HCT116 (cell line): ENCODE measurements around the gene ALK. TPM values are rescaled to one million over a fixed set of nuclear protein-coding genes. Genes with fewer than 3 reads are reported as not detected.

Source experiments
- ATAC-seq: fragments of 200-7000 bp; cut with Tn5 transposase; 2 replicates; pipeline ENCODE4 v1.9.1; 2020; ENCODE audit warnings: mild to moderate bottlenecking, moderate library complexity
- BruUV-seq: library from RNA; stranded (reverse); fragments of 400-500 nt; replicated peaks from 2 replicates; lab custom pipeline; 2021; lab: Mats Ljungman, UMichigan
- CTCF ChIA-PET: fragments of 300-600 bp; sonication (Branson Sonifier 250); formaldehyde crosslinking; loops from one replicate; lab custom pipeline; 2021; ENCODE audit warnings: antibody characterized with exemption; lab: Charles Lee
- POLR2A ChIA-PET: fragments of 300-600, 350-600 bp; sonication (Branson Sonifier 250); formaldehyde crosslinking; loops from one replicate; lab custom pipeline; 2021; ENCODE audit warnings: antibody characterized with exemption; lab: Charles Lee
- RAD21 ChIA-PET, 2 experiments: fragments of 300-600 bp; sonication (Branson Sonifier 250); formaldehyde crosslinking; loops; one replicate each; lab custom pipeline; 2023; ENCODE audit warnings: low total read pairs in 2 of 2; ENCODE audit not compliant: uncharacterized antibody in 2 of 2, unreplicated experiment in 2 of 2, low non-redundant PET in 1 of 2; lab: Charles Lee
- DNase-seq: peaks from one replicate; pipeline ENCODE4 v3.0.0-alpha.2; 2010; ENCODE audit warnings: low read depth, low spot score
- H2AFZ ChIP-seq: fragments of 200-600 bp; shearing (Covaris generic), sonication (generic); 2 replicates; pipeline ENCODE4 v1.6.1; 2017; ENCODE audit warnings: low read depth, mixed run types, mixed read lengths, antibody characterized with exemption, low read length; ENCODE audit not compliant: poor library complexity, severe bottlenecking
- H3K27ac ChIP-seq: 2 replicates; pipeline ENCODE4 v1.5.1; 2012; ENCODE audit warnings: low read depth, low read length
- H3K27me3 ChIP-seq: fragments of 200-600 bp; sonication (generic); 2 replicates; pipeline ENCODE4 v1.6.1; 2016; ENCODE audit warnings: mixed run types, low read length, mixed read lengths; ENCODE audit not compliant: insufficient read depth
- H3K36me3 ChIP-seq, 2 experiments: fragments of 200-500 bp in 1 of 2; fragments of 200-600 bp in 1 of 2; sonication (Bioruptor generic) in 1 of 2; sonication (generic) in 1 of 2; 2 replicates each; pipeline versions ENCODE4 v1.5.1 to v1.6.1; 2014 to 2016; ENCODE audit warnings: low read length in 2 of 2, inconsistent platforms in 1 of 2, mixed read lengths in 1 of 2, mixed run types in 1 of 2; ENCODE audit not compliant: insufficient read depth in 2 of 2, control insufficient read depth in 1 of 2
- H3K4me1 ChIP-seq, 2 experiments: fragments of 200-600 bp in 1 of 2; sonication (generic) in 1 of 2; 2 replicates each; pipeline versions ENCODE4 v1.5.1 to v1.6.1; 2012 to 2017; ENCODE audit warnings: low read length in 2 of 2, inconsistent platforms in 1 of 2, mild to moderate bottlenecking in 1 of 2, mixed read lengths in 1 of 2, mixed run types in 1 of 2, moderate library complexity in 1 of 2; ENCODE audit not compliant: insufficient read depth in 2 of 2, control insufficient read depth in 1 of 2
- H3K4me2 ChIP-seq: fragments of 200-600 bp; sonication (generic); 2 replicates; pipeline ENCODE4 v1.6.1; 2017; ENCODE audit warnings: mixed run types, low read length, mixed read lengths
- H3K4me3 ChIP-seq, 2 experiments: fragments of 200-600 bp in 1 of 2; sonication (generic) in 1 of 2; replicated peaks in 1 of 2; 2 replicates each; pipeline ENCODE4 v1.5.1; 2011 to 2016; ENCODE audit warnings: low read length in 2 of 2, control low read depth in 1 of 2, low read depth in 1 of 2, mild to moderate bottlenecking in 1 of 2, mixed read lengths in 1 of 2, mixed run types in 1 of 2
- H3K79me2 ChIP-seq: fragments of 200-600 bp; sonication (generic); 2 replicates; pipeline ENCODE4 v1.6.1; 2017; ENCODE audit warnings: mild to moderate bottlenecking, mixed run types, low read length, moderate library complexity, mixed read lengths; ENCODE audit not compliant: insufficient read depth
- H3K9ac ChIP-seq: fragments of 200-600 bp; sonication (generic); 2 replicates; pipeline ENCODE4 v1.6.1; 2016; ENCODE audit warnings: low read length, mixed read lengths
- H3K9me2 ChIP-seq: fragments of 200-600 bp; sonication (generic), shearing (Covaris generic); 2 replicates; pipeline ENCODE4 v1.6.1; 2017; ENCODE audit warnings: mixed run types, mild to moderate bottlenecking, moderate library complexity; ENCODE audit not compliant: insufficient read depth
- H3K9me3 ChIP-seq, 2 experiments: fragments of 200-500 bp in 1 of 2; fragments of 200-600 bp in 1 of 2; sonication (Bioruptor generic) in 1 of 2; sonication (generic) in 1 of 2; 2 replicates each; pipeline ENCODE4 v1.6.1; 2014 to 2017; ENCODE audit warnings: low read length in 2 of 2, mixed read lengths in 2 of 2, inconsistent platforms in 1 of 2, low read depth in 1 of 2, mild to moderate bottlenecking in 1 of 2, mixed run types in 1 of 2, moderate library complexity in 1 of 2; ENCODE audit not compliant: control insufficient read depth in 1 of 2, insufficient read depth in 1 of 2
- H4K20me1 ChIP-seq: fragments of 200-600 bp; sonication (generic), shearing (Covaris generic); 2 replicates; pipeline ENCODE4 v1.6.1; 2017; ENCODE audit warnings: mixed run types, mild to moderate bottlenecking, moderate library complexity; ENCODE audit not compliant: insufficient read depth
- ATF3 ChIP-seq: IDR thresholded peaks from 2 replicates; pipeline ENCODE4 v1.6.1; 2012
- CBX3 ChIP-seq: IDR thresholded peaks from 2 replicates; pipeline ENCODE4 v1.6.1; 2012; ENCODE audit warnings: low read depth
- CTCF ChIP-seq, 3 experiments: fragments of 200-600 bp in 1 of 3; sonication (generic) in 1 of 3; IDR thresholded peaks in 2 of 3; conservative IDR thresholded peaks in 1 of 3; 2 replicates each; pipeline ENCODE4 v1.5.1; 2012 to 2017; ENCODE audit warnings: low read depth in 2 of 3, low read length in 2 of 3, antibody characterized with exemption in 1 of 3, borderline replicate concordance in 1 of 3, control low read depth in 1 of 3, mild to moderate bottlenecking in 1 of 3, mixed read lengths in 1 of 3, mixed run types in 1 of 3, moderate library complexity in 1 of 3; ENCODE audit not compliant: insufficient read depth in 1 of 3
- EGR1 ChIP-seq: IDR thresholded peaks from 2 replicates; pipeline ENCODE4 v1.6.1; 2012; ENCODE audit warnings: low read depth
- ELF1 ChIP-seq: IDR thresholded peaks from 2 replicates; pipeline ENCODE4 v1.6.1; 2012; ENCODE audit warnings: low read depth, borderline replicate concordance
- EZH2 ChIP-seq: fragments of 200-600 bp; sonication (generic); IDR thresholded peaks from 2 replicates; pipeline ENCODE4 v1.6.1; 2017; ENCODE audit warnings: antibody characterized with exemption, mixed run types
- EZH2phosphoT487 ChIP-seq: fragments of 200-600 bp; IDR thresholded peaks from 2 replicates; pipeline ENCODE4 v1.6.1; 2018; ENCODE audit warnings: antibody characterized with exemption, borderline replicate concordance
- FOSL1 ChIP-seq: IDR thresholded peaks from 2 replicates; pipeline ENCODE4 v1.6.1; 2012; ENCODE audit warnings: low read depth
- JUND ChIP-seq: IDR thresholded peaks from 2 replicates; pipeline ENCODE4 v1.6.1; 2012
- POLR2A ChIP-seq: IDR thresholded peaks from 2 replicates; pipeline ENCODE4 v1.7.0; 2011; ENCODE audit warnings: borderline replicate concordance; ENCODE audit not compliant: insufficient read depth, insufficient read length; ENCODE audit errors: extremely low read depth
- POLR2AphosphoS5 ChIP-seq: IDR thresholded peaks from 2 replicates; pipeline ENCODE4 v1.6.1; 2011; ENCODE audit warnings: mild to moderate bottlenecking, low read depth, low read length, moderate library complexity
- RAD21 ChIP-seq: IDR thresholded peaks from 2 replicates; pipeline ENCODE4 v1.6.1; 2012; ENCODE audit warnings: low read depth, mild to moderate bottlenecking
- SRF ChIP-seq: IDR thresholded peaks from 2 replicates; pipeline ENCODE4 v1.6.1; 2012; ENCODE audit warnings: low read depth
- TCF7L2 ChIP-seq: IDR thresholded peaks from 2 replicates; pipeline ENCODE4 v1.7.0; 2011; ENCODE audit warnings: borderline replicate concordance, inconsistent platforms; ENCODE audit not compliant: insufficient read depth, insufficient read length; ENCODE audit errors: extremely low read depth
- YY1 ChIP-seq: IDR thresholded peaks from 2 replicates; pipeline ENCODE4 v1.6.1; 2011; ENCODE audit warnings: low read length, low read depth, moderate library complexity, mild to moderate bottlenecking; ENCODE audit not compliant: insufficient replicate concordance; ENCODE audit errors: extremely low read depth
- ZFX ChIP-seq: fragments of 450-650 bp; IDR thresholded peaks from 2 replicates; pipeline ENCODE4 v1.6.1; 2017
- ZNF274 ChIP-seq: fragments of 200-500 bp; sonication (Bioruptor generic); IDR thresholded peaks from 2 replicates; pipeline ENCODE4 v1.6.1; 2014; ENCODE audit warnings: mild to moderate bottlenecking, low read depth, low read length, inconsistent platforms
- intact Hi-C: fragments of 100-400 bp; cut with micrococcal nuclease; formaldehyde crosslinking; loops from 2 replicates; pipeline ENCODE4 v1.10.0; 2022
- total RNA-seq: library from RNA; stranded (reverse); gene quantifications from one replicate; pipeline ENCODE4 v1.2.1, GENCODE V29; 2021; ENCODE audit not compliant: unreplicated experiment
- TF ChIP-seq, protein P1 (sequence below): IDR thresholded peaks from 2 replicates; pipeline ENCODE4 v1.6.1; 2012

Gene ALK
- total RNA-seq, 1 experiment from 2014 or later = not detected

GRCh38 chr2:29455200-29455860 is 466.1 kb downstream of the ALK start:
- no peaks in the 10 kb centered on the region for H3K9me3 ChIP-seq
- DNase-seq (no peak), ATAC-seq (no peak)
- no peak overlapping the region for H3K9ac ChIP-seq
- intact Hi-C loops = no loop called here
- ChIA-PET CTCF (no interaction called here), POLR2A (no interaction called here), RAD21 (no interaction called here)
- peaks cover 65% of the 10 kb centered on the region for H3K27me3 ChIP-seq
- TF ChIP-seq EZH2 = no peak
- no peak for TF ChIP-seq TCF7L2
- H3K79me2 ChIP-seq = no peaks in the 10 kb centered on the region
- no peak overlapping the region for H3K4me2 ChIP-seq
- H3K27ac ChIP-seq = no peak overlapping the region
- no peaks in the 10 kb centered on the region for H3K36me3 ChIP-seq
- no peak overlapping the region for H3K4me3 ChIP-seq
- H4K20me1 ChIP-seq = no peaks in the 10 kb centered on the region
- no peaks in the 10 kb centered on the region for H3K4me1 ChIP-seq
- H3K9me2 ChIP-seq = no peaks in the 10 kb centered on the region
- BruUV-seq = no TSS peak
- H2AFZ ChIP-seq = no peak overlapping the region

DNA sequence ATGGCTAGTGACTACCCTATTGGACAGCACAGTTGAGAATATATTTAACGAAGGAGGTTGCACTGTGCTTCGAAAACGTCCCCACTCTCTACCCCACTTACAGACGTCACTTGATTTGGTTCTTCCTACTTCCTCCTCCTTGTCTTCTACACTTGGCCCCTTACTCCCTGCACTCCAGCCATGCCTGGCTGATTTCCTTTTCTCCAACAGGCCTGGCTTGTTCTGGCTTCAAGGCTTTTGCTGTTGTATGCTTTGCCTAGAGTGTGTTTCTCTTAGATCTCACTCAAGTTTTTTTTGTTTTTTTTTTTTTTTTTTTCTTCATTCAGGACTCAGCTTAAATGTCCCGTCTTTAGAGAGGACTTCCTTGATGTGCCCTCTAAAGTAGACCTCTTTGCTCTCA is 469.4 kb downstream of the ALK start:
- no peak overlapping the region for H3K4me2 ChIP-seq
- H4K20me1 ChIP-seq = no peaks in the 10 kb centered on the region
- no peaks in the 10 kb centered on the region for H3K36me3 ChIP-seq
- no peaks in the 10 kb centered on the region for H3K4me1 ChIP-seq
- H3K27me3 ChIP-seq = peaks cover 50% of the 10 kb centered on the region
- ChIA-PET CTCF (no interaction called here), POLR2A (no interaction called here), RAD21 (no interaction called here)
- H3K79me2 ChIP-seq = no peaks in the 10 kb centered on the region
- no TSS peak for BruUV-seq
- H3K4me3 ChIP-seq = no peak overlapping the region
- intact Hi-C loops = no loop called here
- no peak overlapping the region for H3K9ac ChIP-seq
- DNase-seq (no peak), ATAC-seq (no peak)
- H3K27ac ChIP-seq = no peak overlapping the region
- H3K9me2 ChIP-seq = no peaks in the 10 kb centered on the region
- no peaks in the 10 kb centered on the region for H3K9me3 ChIP-seq
- H2AFZ ChIP-seq = no peak overlapping the region
- TF ChIP-seq RAD21 (no peak), FOSL1 (no peak), CBX3 (no peak), YY1 (no peak), ZFX (no peak), ELF1 (no peak), JUND (no peak), TCF7L2 (no peak), ATF3 (no peak), ZNF274 (no peak), POLR2AphosphoS5 (no peak), EGR1 (no peak), EZH2phosphoT487 (no peak), EZH2 (no peak), CTCF (IDR thresholded peaks at IDR 0.05 in 2 of 3, conservative IDR thresholded peaks at IDR 0.05 in 1 of 3; ENCODE audit: borderline replicate concordance in 1 of 3, insufficient read depth in 1 of 3, low read depth in 2 of 3, low read length in 2 of 3) (no peak), SRF (no peak), POLR2A (no peak)
- TF ChIP-seq, protein P1, sequence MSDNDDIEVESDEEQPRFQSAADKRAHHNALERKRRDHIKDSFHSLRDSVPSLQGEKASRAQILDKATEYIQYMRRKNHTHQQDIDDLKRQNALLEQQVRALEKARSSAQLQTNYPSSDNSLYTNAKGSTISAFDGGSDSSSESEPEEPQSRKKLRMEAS = no peak
